NOMO-1 (cell line): Measurements from ENCODE around the gene CDC123.
A peak's percentile ranks its signal among the peaks of the same experiment; 100 is the strongest.
"Not testable (repeated sequence)": the region's sequence is repeated elsewhere in the genome, so short reads cannot be mapped to it uniquely, and the experiment has no call there.

Experiments
- DNase-seq, 2 experiments: peaks; one replicate each; lab custom pipeline; 2025; ENCODE audit not compliant: unreplicated experiment in 2 of 2; lab: John Stamatoyannopoulos, UW

Gene CDC123

DNA sequence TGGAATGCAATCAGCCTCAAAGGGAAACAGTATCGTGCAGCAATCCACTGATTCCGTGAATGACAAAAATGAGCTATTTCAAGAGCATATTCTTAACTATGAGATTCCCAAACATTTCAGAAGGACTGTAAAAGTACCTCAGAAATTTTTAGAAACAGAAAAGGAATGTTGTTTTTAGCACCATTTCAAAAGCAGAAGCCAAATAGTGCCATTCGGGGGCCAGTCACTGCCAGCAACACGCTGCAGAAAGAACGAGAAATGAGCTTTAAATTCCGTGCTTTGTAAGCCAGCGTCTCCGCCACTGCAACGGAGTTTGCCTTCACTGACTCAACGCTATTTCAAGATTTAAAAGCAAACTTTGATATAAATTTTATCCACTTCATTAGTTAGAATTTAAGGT is 6.6 kb upstream of the CDC123 start:
- DNase-seq = no peak

DNA sequence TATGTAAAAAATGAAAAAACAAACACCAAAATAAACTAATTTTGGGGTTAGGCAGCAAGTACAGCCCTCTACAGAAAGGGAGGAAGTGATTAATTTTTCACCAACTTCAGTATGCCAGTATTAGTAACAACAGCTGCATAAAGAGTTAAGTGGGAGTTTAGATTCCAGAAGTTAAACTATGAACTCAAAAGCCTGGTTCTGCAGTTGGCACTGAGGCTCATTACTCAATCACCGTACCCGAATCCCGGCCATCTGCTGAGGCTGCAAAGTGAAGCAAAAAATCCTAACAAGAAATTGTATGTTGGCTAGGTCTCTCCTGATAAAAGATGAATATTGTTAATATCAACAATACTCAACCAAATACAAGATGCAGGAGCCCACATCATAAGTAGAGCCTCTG is 4.3 kb upstream of the CDC123 start:
- DNase-seq = peak in 1 of 2 experiments; percentile 9

DNA sequence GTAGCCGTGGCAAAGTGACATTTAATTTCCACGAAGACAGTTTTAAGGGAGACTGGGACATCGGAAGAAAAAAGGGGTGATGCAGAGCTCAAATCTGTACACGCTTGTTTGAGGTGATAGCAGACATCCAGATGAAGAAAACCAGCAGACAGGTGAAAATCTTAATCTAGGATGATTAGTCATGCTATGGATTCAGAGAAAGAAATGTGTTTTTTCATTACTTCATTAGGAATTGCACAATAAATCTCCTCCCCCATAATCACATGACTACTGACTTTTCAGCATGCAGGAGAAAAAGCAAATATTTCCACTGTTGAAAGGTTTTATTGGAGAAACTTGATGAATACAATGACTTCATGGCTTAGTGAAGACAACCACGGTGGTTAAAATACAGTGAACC is 2.8 kb upstream of the CDC123 start:
- DNase-seq = peak in 1 of 2 experiments; percentile 14

DNA sequence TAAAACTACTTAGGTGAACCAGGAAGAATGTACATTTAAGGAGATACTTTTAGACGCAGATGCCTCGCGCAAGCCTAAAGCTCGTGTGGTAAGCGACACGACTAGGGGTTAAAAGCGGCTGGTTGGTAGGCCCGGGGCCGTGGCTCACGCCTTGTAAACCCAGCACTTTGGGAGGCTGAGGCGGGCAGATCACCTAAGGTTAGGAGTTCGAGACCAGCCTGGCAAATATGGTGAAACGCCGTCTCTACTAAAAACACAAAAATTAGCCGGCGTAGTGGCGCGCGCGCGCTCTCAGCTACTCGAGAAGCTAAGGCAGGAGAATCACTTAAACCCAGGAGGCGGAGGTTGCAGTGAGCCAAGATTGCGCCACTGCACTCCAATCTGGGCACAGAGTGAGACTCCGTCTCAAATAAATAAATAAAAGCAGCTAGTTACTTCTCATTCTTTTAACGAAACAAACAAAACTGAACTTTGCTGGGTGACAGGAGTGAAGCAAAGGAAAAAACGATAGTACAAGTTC is 1.2 kb upstream of the CDC123 start:
- peak in 1 of 2 experiments; percentile 22 for DNase-seq

DNA sequence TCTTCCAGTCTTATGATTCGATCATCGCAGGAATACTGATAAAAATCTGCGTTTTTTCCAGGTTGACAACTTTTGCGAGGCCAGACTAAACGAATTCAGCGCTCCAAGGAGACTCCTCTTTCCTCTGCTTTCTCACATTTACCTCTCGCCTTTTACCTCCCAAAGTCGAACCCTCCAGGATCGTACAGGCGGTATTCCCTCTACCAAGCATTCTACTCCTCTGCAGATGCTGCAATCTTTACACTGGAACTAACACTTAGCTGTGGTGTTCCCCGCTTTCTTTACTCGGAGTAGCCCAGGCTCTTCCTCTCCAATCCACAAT is 746 bp upstream of the CDC123 start:
- no peak for DNase-seq

DNA sequence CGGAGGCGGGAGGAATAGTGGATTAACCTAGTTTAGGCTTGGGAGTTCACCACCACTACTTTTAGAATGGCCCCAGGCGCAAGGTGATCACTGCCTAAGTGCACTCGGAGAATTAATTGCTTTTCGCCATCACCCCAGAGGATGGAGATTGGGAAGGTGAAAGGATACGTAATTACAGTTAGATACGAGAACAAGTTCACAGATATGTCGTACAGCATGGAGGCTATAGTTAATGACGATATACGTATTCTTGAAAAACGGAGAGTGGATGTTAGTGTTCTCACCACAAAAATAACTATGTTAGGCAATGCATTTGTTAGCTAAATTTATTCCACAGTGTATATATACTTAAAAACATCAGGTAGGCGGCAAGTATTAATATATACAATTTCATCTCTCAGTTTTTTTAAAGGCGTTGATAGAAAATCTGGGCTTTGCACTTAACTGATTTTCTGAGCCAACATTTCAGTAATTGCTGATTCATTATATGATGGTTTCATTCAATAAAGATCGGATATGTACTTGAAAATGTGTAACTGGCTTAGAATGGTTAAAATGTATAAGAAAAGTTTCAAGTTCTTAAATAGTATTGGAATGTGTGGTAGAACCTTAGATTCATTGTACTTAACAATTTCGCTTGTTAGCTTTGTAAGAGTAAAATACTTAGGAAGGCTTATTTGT is 683 bp downstream of the CDC123 start:
- no peak for DNase-seq

DNA sequence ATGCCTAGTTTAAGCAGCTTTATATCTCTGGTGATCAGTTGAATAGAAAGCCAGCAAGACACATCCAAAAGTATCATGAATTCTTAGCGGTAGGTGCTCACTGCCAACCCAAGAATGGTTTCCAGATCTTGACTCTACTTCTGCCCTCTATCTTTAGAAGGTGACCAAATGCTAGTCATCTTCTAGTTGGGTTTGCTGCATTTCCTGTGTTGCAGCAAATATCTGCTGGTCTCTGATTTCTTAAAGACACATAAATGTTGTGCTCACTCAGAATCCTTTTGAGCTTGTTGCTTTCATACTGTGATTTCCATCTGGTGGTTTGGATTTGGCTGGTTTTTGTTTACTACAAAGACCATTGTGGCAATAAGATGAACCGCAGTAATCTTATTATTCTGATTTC is 2.2 kb downstream of the CDC123 start:
- peak; percentile 40 to 46 for DNase-seq

DNA sequence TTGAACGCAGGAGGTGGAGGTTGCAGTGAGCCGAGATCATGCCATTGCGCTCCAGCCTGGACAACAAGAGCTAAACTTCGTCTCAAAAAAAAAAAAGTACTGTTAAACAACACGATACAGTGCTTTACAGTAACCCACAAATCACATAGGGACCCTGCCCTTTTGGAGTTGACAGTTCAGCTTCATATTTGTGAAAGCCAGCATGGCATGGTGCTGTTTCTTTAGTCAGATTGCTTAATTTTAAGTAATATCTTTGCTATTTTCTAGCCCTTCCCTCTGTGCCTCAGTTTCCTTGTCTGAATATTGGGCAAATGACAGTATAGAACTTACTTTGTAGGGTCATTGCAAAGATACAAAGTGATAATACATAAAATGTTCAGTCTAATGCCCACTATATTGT is 4.9 kb downstream of the CDC123 start:
- no peak for DNase-seq

DNA sequence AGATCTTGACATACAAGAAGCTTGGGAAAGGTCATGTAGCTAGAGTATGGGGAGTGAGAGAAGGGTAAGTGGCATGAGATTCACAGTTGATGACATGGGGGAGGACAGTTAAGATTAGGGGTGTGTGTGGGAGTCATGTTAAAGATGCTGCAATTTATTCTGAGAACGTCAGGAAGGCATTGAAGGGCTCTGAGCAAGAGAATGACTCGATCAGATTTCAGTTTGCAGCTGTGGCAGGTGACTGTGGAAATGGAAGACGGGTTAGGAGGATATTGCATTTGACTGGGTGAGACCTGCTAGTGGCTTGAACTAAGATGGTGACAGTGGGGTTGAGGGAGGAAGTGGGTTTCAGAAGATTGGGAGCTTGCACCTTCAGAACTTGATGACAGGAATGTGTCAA is 5.6 kb downstream of the CDC123 start:
- no peak for DNase-seq

DNA sequence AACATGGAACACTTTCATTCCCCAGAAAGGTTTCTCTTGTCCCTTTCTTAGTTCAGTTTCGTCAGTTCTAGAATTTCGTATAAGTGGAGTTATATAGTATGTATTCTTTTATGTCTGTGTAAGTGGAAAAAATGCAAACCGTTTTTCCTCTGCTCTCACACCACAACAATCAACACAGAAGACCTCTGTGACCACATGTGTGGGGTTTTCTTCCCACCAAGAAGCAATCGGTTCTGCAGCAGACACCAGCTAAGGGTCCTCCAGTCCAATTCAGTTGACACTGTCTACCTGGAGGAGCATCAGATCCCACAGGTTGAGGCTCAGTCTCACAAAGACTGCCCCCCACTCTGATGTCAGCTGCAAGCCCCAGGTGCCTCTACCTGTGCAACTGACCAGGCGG is 6.2 kb downstream of the CDC123 start:
- DNase-seq = no peak

DNA sequence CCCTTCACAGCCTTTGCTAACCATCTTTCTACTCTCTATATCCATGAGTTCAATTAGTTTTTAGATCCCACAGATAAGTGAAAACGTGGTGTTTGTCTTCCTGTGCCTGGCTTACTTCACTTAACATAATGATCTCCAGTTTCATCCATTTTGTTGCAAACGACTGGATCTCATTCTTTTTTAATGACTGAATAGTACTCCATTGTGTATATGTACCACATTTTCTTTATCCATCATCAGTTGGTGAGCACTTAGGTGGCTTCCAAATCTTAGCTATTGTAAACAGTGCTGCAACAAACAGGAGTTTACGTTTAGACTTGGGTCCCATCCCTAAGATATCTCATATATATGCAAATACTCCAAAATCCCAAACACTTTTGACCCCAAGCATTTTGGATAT is 9.1 kb downstream of the CDC123 start:
- no peak for DNase-seq

DNA sequence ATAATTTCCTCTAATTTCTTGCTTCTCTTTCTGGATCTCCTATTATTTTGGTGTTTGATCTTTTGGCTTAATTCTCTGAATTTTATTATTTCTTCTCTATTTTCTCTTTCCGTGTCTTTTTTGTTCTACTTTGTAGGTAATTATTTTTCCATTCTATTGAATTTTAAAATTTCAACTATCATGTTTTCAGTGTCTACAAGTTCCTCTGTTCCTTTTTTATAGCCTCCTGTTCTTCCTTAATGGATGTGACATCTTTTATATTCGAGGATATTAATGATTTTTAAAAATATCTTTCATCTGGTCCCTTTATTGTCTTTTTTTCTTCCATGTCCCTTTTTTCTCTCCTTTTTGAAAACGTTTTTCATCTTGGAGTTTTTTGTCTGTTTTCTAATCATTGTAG is 11.1 kb downstream of the CDC123 start:
- no peak for DNase-seq

DNA sequence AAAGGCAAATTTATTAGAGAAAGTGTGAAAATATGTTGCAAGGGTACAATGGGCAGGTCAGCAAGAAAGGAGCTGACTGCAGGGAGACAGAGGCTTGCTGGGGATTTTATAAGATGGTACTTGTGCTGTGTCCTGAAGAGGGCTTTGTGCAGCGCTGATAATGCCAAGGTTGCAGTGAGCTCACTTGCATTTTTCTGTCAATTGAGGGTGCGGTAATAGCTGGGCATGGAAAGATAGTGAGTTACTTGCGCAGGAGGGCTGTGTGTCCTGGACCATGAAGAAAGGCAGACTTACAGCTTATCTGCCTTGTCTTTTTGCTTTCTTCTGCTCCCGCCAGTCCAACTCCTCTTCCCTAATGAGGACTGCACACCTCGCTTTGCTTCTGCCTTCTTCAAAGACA is 12.5 kb downstream of the CDC123 start:
- no peak for DNase-seq

DNA sequence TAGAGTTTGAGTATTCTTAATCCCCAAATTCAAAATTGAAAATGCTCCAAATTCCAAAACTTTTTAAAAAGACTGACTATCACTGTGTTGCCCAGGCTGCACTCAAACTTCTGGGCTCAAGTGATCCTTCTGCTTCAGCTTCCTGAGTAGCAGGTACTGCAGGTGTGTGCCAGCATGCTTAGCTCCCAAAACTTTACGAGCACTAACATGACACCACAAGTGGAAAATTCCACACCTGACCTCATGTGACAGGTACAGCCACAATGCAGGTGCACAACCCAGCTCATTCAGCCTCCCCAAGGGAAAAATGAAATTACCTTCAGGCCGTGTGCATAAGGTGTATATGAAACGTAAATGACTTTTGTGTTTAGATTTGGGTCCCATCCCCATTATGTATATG is 16.5 kb downstream of the CDC123 start:
- no peak for DNase-seq

DNA sequence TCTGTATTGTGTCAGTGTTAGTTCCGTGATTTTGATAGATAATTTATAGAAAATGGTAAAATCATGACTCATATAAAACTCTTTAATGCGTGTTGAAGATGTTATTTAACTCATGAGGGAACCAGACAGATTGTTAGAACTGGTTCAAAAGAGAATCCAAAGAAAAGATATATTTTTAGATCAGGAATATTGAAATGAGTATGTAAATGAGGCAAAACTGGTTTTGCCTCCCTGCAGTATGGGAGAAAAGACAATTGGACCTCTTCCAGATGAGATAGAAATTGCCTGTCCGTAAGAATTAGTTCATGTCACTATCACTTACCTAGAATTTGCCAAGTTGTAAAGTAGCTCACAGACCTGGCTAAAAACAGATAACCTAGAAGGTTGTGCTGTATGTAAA is 17.6 kb downstream of the CDC123 start:
- no peak for DNase-seq

DNA sequence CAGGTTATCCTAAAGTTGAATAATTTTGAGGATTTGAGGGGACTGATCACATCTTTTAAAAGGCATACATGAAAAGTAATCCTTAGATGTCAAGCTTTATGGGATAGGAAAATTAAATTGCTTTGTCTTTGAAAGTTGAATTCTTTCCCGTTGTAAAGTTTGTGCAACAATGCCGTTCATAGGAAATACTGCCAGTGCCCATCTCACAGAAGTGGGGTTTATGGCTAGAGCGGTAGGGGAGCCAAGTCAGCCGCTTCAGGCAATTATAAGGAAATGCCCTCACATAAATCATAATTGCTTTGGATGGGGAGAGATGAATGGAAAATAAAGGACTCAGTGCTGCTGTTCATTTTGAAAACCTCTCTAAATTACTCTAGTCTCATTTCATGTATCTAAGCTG is 18.1 kb downstream of the CDC123 start:
- DNase-seq = no peak

DNA sequence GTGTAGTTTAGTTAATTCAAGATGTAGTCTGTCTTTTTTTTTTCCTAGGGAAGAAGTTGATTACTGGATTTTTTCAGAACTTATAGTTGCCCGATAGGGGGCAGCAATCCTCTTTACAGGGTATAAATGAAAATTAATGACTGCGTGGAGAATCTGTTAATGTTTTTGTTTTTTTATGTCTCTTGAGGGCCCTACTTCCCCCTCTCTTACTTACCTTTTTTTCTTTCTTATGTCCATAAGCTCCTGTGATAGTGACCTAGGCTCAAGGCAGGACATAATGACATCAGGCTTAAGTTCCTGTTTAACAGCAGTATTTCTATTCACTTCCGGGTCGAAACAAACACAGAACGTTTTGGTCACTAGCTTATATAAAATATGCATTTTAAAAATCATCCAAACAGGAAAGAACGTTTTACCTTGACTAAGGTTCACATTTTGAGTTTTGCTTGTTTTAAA is 18.8 kb downstream of the CDC123 start:
- DNase-seq = peak; percentile 10 to 52

DNA sequence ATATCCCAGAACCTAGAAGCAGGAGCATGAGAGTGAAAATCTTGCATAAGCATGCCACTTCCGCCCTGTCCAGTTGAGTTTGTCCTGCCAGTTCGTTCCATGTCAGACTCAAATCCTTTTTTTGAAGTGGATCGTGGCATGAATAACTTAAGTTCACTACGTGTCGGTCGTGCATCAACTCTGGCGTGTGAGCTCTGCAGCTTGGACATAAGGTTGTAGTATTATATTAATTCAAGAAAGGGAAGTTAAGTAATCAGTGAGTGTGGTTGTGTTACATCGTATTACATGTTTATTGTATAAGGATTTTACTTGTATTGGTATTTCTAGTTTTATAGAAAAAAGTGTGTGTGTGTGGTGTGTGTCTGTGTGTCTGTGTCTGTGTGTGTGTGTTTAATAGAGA is 23.0 kb downstream of the CDC123 start:
- peak in 1 of 2 experiments; percentile 57 for DNase-seq

DNA sequence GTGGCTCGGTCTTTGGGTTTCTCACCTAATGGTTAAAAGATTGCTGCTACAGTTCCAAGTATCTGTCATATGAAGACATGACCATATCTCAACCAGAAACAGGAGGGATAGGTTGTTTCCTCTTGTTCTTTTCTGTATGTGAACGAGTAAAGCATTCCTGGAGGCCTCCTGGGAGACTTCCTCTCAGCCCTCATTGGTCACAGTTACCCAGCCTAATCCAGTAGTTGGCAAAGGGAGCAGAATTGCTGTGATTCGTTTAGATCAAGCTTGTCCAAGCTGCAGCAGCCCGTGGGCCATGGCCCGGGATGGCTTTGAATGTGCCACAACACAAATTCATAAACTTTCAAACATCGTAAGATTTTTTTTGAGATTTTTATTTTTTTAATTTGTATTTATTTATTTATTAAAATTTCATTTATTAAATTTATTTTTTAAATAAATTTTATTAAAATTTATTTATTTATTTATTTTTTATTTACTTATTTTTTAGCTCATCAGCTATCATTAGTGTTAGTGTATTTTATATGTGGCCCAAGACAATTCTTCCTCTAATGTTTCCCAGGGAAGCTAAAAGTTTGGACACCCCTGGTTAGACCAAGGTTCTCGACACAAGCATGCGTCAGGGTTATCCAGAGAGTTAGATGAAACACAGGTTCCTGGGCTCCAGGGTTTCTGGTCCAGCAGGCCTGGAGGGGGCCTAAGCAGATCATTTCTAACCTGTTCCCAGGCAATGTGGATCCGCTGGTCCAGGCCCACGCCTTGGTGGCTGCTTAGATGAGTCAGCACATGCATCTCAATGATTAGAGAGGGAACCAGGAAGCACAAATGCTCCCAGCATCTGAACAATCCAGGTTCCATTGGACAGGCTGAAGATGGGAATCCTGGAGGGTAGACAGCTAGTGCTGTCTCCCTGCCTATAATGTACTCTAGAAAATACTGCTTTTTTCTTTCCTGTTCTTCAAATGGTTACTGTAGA is 25.6 kb downstream of the CDC123 start:
- DNase-seq = no peak

DNA sequence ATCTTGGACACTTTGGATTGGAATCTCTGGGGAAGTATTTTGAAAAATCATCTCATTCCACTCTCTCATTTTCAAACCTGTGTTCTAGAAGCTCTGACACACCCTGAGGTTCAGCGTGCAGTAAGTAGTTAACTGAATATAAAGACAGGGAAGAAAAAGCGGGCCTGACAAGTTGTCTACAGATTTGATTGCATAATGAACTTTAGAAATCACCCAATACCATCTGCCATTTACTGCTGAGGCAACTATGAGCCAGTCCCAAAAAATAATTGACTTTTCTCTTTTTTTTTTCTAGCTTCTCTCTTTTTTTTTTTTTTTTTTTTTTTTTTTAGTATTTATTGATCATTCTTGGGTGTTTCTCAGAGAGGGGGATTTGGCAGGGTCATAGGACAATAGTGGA is 29.5 kb downstream of the CDC123 start:
- DNase-seq = peak in 1 of 2 experiments; percentile 15

DNA sequence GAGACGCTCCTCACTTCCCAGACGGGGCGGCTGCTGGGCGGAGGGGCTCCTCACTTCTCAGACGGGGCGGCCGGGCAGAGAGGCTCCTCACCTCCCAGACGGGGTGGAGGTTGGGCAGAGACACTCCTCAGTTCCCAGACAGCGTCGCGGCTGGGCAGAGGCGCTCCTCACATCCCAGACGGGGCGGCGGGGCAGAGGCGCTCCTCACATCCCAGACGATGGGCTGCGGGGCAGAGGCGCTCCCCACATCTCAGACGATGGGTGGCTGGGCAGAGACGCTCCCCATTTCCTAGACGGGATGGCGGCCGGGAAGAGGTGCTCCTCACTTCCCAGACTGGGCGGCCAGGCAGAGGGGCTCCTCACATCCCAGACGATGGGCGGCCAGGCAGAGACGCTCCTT is 30.4 kb downstream of the CDC123 start:
- DNase-seq = not testable (repeated sequence)

DNA sequence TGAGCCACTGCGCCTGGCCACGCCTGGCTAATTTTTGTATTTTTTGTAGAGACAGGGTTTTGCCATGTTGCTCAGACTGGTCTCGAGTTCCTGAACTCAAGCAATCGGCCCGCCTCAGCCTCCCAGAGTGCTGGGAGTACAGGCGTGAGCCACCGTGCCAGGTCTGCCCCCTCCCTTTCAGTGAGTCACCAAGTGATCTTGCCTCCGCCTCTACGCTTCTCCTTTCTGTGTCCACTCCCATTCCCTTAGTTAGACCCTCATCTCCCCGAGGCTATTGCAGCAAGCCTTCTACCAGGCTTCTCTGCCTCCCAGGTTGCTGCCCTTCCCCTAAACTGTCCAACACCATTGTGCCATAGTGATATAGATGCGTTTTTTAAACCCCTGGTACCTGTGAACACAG is 32.9 kb downstream of the CDC123 start:
- no peak for DNase-seq
